AG08395 (cell line): ENCODE measurements around the gene DTNB.
A peak's percentile ranks its signal among the peaks of the same experiment; 100 is the strongest.
"Not testable (repeated sequence)": the region's sequence is repeated elsewhere in the genome, so short reads cannot be mapped to it uniquely, and the experiment has no call there.

ENCODE experiments used
- DNase-seq: peaks from one replicate; pipeline ENCODE4 v3.0.0; 2012; ENCODE audit warnings: mixed read lengths, low spot score

The DTNB gene

DNA sequence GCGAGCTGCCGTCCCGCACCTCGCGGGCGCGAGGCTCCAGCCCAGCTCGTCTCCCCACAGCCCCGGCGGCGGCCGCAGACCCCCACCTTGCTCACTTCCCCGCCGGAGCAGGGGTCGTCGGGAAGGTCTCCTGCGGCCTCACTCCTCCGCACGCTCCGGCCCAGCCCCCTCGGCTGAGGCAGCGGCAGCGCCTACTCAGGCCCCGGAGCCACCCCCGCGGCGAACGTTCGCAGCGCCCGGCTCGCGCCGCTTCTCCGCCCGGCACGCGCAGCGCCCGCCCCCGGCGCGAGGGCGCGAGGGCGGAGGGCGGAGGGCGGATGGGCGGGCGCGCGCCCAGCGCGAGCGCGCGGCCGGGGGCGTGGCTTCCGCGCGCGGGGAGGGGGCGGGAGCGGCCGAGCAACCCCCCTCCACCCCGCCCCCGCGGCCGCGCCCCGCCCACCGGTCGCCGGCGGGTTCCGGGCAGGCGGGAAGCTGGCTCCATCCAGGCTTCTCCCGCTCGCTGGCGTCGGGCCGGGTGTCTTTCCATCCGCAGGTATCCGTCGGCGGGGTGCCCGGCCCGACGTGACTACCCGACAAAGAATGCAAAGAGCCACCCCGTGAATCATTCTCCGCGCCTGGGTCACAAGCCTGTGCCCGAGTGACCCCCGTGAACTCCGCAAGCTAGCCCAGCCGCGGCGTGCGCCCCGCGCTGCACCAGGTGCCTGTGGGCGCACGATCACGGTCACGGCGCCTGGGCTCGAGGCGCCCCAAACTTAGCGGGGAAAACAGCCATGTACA is at the start of gene DTNB:
Gene DTNB, minus strand, starts transcription at position 278 of the 777 bp plus-strand sequence. CDS start 20,917 bp downstream, outside the sequence.
- peak; percentile 84 for DNase-seq

DNA sequence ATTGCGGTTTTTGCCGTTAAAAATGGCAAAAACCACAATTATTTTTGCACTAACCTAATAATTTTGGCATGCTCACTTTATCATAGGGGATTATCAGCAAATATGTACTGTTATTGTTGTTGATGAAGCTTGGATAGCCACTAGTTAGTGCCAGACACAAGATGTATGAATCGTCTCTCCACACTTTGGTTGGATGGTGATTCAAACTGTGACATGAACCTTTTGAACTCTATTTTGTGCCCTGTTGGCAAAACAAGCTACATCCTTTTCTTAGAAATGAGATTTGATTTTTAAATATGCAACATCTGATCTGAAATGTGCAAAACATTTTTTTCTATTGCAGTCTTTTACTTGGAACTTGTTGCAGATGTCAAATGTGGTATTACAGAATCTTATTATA is 48.8 kb upstream of the DTNB start:
- no peak for DNase-seq

DNA sequence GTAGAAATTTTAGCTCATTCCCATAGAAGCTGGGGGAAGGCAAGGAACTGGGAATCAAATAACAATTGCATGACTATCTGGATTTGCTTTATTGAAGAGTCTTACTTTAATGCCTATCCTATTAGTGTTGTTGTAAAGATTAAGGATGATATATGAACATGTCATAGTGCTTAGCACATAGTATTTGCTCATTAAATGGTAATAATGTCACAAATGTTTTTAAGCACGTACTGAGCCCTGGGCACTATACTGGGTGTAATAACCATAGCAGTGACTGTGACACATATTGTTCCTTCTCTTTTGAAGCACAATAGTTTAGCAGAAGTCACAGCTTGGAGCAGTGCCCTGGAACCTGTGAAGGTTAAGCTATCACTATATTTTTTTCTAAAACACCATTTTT is 47.2 kb upstream of the DTNB start:
- no peak for DNase-seq

DNA sequence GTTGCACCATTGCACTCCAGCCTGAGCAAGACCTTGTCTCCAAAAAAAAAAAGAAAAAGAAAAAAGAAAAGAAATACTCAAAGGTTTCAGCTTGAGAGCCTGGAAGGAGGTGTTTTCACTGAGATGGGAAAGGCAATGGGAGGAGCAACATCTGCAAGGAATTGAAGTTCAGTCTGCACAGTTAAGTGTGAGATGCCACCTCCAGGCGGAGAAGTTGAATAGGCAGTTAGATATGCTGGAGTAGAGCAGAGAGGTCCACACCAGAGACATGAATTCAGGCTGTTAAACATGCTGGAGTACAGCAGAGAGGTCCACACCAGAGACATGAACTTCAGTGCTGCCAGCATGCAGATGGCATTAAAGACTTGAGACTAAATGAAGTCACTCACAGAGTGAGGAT is 41.4 kb upstream of the DTNB start:
- peak; percentile 46 for DNase-seq

DNA sequence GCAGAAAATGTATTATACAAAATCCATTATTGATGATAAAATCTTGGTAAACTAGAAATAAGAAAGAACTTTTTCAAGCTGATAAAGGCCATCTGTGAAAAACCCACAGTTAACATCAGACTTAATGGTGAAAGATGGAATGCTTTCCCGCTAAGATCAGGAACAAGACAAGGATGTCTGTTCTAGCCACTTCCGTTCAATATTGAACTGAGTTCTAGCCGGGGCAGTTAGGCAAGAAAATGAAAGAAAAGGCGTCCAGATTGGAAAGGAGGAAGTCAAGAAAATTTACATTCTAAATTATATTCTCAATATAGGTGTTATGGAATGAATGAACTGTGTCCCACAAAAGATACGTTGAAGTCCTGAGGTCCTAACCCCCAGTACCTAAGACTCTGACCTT is 39.1 kb upstream of the DTNB start:
- no peak for DNase-seq

DNA sequence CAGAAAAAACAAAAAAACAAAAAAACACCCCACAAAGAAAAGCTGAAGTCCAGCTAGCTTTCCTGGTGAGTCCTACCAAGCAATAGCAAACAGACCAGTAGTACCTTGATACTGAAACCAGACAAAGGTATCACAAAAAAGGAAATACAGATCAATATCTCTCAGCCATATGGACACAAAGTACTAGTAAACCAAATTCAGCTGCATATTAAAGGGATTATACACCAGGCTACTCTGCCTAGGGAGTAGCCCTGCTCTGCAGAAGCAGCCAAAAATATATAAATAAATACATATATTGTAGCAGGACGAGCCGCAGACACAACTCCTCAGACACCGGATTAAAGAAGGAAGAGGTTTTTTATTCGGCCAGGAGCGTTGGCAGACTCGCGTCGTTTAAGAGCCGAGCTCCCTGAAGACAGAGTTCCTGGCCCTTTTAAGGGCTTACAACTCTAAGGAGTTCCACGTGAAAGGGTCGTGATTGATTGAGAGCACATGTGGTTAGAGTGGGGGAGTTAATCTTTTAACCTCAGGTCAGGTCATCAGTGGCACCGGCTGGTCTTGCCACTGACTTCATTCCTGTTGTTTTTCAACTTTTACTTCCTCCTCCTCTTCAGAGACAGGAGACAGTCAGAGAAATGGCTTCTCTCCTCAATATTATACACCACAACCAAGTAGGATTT is 38.4 kb upstream of the DTNB start:
- DNase-seq, result no peak

DNA sequence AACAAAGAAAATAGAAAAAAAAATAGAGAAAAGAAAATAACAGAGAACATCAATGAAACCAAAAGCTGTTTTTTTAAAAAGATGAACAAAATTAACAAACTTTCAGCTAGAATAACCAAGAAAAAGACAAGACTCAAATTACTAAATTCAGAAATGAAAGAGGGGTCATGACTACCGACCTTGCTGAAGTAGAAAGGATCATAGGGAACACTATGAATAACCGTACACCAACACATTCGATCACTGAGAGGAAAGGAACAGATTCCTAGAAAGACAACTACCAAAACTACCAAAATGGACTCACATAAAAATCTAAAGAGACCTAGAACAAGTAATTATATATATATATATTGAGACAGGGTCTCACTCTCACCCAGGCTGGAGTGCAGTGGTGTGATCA is 37.4 kb upstream of the DTNB start:
- no peak for DNase-seq

DNA sequence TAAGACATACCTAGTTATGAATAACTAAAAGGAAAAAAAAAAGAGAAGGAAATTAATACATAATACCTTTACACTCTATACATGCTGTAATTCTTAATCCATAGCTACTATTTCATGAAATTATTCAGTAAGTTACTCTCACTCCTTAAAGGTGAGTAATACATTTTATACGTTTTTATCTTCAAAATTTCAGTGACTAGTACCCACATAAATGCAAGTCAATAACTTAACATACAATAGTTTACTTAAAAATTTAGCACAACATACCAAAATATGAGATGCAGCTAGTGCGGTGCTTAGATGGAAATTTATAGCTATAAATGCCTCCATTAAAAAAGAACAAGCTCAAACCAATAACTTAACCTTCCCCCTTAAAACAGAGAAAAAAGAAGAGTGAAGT is 36.0 kb upstream of the DTNB start:
- no peak for DNase-seq

DNA sequence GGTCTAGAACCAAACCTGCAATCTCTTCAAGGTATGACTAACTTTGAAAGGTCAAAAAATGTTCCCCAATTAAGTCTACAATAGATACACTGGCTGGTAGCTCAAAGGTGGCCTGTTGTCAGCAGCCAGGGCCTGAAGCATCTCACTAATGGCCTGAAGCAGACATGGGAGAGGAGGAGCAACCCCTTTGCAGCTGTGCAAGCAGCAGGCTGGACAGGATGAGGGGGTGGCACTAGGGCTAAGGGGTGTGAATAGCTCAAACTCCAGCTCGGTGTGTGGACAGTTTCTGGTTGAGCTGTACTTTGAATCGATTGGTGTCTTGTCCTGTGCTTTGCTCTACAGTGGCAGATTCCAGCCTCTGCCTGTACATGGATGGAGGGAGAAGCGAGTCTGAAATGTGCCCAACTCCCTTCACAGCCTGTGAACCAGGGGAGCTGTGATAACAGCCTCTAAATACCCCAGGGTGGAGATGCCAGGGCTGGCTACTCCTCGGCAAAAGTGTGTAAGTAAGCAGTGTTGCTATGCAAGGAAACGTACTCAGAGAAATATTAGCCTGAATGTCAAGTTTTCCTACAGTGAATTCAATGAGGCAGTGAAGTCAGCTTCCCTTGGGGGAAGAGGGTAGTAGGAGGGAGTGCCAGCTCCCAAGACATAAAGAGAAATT is 34.7 kb upstream of the DTNB start:
- DNase-seq, result no peak

DNA sequence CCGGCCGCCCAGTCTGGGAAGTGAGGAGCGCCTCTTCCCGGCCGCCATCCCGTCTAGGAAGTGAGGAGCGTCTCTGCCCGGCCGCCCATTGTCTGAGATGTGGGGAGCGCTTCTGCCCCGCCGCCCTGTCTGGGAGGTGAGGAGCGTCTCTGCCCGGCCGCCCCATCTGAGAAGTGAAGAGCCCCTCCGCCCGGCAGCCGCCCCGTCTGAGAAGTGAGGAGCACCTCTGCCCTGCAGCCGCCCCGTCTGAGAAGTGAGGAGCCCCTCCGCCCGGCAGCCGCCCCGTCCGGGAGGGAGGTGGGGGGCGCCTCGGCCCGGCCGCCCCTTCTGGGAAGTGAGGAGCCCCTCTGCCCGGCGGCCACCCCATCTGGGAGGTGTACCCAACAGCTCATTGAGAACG is 32.2 kb upstream of the DTNB start:
- DNase-seq, result not testable (repeated sequence)

DNA sequence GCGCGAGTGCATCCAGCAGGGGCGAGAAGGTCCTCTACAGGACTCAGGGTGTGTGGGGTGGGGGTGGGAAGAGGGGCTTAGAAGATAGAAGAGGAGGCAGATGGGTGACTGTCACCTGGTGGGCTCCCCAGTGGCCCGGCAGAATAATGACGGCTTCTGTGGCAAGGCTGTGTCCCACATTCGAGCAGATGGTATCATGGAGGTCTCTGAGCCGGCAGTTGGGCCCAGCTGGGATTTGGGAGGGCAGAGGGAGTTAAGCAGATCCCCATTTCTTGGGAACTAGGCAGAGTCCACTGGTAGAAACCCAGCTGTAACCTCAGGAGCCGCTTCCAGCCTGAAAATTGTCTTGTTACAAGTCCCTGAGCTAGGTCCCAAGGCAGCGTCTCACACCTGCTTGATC is 28.4 kb upstream of the DTNB start:
- no peak for DNase-seq

DNA sequence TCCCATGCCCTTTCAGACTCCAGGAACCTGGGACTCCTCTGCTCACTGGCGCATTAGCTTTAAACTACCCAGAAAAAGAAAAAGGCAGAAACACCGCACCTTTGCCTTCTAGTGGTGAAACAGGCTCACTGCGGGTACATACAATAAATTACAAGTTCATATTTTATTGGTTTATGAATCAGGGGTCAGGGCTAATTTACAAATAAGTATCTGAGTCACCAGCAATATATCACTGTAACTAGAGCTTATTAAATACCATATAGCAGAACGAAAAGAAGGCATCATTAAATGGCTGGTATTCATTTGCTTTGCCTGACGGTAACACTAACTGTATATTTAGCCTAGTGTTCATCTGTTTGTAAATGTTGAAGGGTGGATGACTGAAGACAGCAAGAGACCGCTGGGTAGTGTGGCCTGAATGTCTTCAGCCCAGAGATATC is 26.9 kb upstream of the DTNB start:
- peak; percentile 42 for DNase-seq

DNA sequence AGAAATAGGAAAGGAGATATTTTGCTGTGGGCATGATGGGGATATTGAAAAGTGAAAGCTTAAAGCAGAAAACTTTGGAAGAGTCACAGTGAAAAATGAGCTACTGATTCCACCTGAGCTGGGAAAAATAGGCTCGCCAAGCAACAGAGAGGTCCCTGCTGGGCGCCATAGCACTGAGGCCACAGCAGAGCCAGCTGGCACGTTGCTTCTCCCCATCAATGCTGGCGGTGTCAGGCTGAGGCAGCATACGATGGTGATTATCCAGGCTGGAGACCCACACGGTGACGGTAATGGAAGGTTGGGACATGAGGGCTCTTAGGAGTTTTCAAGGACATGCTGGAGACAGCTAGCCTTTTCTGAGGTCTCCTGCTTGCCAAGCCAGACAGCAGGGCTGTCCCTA is 25.8 kb upstream of the DTNB start:
- no peak for DNase-seq

DNA sequence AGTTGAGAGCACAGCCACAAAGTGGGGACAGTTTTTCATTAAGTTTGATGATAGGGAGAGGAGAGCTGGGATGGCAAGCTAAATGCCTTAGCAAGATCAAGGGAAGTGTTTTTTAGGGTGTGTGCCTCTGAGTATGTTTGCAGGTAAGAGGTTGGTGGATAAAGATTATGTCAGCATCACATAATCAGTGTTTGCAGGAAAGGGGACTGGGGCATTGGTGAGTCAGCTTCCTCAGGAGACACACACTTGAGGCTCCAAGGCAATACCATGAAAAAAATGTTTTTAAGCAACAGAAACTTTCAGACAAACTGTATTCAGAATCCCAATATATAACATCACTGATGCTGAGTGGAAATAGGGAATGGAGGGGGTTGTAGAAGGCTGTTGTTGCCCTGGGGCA is 25.4 kb upstream of the DTNB start:
- DNase-seq, result no peak

DNA sequence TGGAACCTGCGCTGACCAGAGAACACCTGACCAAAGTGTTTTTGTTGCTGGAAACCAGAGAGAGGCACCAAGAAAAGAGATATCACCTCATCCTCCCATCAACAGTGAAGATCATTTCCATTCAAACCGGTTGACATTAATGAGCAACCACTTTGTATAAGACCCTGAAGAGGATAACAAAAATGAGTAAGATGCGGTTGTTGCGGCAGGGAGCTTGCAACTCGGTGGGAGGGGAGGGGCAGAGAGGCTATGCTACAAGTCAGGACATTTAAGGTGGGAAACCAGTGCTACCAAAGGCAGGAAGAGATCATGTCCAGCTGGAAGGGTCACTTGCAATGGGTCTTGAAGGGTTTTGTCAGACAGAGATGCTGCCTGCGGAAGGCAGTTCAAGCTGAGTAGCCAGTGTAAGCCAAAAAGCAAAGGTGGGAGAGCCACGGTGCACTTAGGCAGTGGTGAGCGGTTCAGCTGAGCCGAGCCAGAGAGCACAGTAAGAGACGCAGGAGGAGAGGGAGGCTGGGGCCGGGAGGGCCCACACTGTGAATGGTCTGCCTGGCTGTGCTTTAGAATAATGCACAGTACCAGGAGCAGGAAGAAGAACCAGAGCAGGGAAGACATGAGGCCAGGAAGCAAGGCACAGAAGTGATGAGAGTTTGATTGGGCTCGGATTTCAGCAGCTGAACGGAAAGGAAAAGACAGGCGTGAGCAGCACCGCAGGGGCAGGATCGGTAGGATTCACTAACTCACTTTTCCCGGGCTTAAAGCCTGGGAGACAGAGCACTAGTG is 24.4 kb upstream of the DTNB start:
- no peak for DNase-seq

DNA sequence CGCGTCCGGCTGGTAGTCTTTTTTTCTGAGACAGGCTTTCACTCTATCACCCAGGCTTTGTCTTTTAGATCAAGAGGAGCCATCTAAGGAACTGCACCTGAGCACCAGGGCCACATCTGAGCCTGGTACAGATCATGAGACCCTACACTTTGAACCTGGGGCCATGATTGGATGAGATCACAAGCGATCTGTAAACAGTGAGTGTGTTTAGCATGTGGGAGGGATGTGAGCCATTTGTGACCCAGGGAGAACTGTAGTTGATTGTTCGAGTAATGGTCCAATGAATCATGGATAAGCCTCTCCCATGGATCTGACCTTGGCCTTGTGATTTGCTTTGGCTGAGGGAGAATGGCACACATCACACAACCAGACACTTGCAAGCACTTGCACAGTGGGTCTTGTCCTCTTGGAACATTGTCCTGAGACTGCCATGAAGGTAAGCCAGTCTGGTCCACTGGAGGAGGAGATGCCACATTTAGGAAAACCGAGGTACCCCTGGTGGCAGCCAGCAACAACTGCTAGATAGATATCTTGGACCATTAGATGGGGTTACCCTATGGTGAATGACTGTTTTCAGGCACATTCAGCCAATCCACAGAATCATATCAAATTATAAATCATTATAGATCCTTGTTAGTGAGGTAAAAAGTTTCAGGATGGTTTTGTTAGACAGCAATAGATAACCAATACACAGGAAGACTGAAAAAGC is 19.5 kb upstream of the DTNB start:
- DNase-seq, result no peak

DNA sequence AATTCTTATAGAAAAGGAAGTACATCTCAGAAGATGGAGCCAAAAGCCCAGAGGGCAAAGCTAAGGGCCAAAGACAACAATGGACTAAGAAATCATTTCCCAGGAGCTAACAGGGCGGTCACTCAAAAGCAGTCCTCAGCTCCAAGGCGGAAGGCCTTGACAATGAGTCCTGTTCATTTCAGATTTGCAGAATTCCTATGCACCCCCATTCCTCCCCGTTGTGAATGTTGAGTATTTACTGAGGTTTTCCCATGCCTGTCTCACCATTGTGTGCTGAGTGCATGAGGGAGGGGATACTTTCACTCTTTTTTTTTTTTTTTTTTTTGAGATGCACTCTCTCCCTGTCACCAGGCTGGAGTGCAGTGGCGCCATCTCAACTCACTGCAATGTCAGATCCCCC is 18.8 kb upstream of the DTNB start:
- DNase-seq, result no peak

DNA sequence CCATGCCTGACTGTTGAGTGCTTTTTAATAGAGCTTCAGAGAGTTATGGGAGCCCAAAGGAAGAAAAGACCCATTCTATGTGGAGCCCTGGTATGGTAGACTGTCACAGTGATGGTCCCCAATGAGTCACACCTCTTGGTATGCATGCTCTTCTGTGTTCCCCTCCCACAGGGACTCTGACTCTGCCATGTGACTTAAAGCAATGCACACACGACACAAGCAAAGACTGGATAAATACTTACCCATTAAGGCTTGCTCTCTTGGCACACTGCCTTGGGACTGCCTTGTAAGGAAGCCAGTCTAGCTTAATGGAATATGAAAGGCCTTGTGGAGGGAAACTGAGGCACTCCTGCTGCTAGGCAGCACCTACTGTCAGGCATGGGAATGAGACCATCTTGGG is 16.7 kb upstream of the DTNB start:
- peak; percentile 50 for DNase-seq

DNA sequence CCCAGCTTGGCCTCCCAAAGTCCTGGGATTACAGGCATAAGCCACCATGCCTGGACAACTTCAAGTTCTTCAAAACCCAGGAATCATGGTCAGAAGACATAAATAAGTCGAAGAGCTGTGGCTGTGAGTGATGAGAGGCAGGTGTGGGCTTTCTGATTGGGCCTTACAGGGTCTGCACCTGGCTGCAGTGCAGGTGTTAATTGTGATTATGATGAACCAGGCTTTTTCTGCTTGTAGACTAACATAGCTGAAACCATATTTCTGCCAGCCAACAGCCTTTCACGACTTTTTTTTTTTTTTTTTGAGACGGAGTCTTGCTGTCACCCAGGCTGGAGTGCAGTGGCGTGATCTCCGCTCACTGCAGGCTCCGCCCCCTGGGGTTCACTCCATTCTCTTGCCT is 14.9 kb upstream of the DTNB start:
- DNase-seq, result no peak

DNA sequence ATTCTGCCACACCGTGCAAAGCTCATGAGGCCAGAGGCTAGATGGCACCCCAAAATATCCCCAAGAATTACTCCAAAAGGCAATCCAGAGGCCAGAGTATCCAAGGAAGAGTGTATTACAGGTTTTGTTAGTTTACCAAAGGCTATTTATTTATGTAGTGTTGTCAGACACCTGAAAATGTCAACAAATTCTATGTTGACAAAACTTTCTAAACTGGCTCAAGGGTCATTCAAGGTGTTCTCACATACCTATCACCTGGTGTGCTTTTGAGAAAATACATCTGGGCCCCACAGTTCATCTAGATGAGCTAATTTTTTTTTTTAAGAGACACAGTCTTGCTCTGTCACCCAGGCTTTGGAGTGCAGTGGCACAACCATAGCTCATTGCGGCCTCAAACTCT is 12.4 kb upstream of the DTNB start:
- no peak for DNase-seq

DNA sequence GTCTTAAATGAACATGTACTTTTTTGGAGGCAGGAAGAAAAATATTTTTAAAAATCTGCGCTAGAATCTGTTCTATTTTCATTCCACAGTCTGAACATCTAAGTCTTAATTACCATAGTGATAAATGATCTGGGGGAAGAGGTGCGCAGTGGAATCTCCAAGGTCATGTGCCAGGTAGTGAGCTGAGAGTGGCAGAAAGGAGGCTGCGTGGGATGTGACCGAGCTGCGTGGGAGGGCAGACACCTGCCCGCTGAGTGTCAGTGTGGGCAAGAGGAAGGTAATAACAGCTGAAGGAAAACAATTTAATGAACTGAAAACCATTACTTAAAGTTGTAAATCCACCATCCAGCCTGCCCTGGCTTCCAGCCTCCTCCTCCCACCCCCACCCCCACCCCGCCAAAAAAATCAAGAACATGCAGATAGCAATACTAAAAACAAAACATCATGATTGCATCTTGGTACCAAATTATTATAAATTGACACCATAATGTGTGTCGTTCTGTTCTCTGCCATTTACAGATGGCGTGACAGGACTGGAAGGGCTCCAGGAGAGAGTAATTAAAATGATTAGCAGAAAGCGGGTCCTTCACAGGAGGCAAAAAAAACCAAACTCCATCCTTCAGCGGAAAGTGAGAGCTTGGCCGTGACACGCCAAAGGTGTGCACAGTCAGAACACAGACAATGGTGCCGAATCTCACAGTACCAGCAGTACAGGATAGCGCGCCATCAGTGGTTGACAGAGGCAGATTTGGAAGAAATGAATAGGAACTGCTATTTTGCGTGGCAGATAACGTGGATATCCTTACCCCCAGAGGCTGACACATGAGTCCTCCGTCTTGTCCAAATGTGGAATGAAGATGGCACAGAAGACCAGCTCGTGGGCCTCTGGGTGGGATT is 11.4 kb upstream of the DTNB start:
- DNase-seq, result no peak
